ENCODE results near the gene VPS18. TPM values are rescaled to one million over a fixed set of nuclear protein-coding genes. Genes with fewer than 3 reads are reported as not detected.
A peak's percentile ranks its signal among the peaks of the same experiment; 100 is the strongest.
"Not testable (repeated sequence)": the region's sequence is repeated elsewhere in the genome, so short reads cannot be mapped to it uniquely, and the experiment has no call there.

Gene VPS18, protein sequence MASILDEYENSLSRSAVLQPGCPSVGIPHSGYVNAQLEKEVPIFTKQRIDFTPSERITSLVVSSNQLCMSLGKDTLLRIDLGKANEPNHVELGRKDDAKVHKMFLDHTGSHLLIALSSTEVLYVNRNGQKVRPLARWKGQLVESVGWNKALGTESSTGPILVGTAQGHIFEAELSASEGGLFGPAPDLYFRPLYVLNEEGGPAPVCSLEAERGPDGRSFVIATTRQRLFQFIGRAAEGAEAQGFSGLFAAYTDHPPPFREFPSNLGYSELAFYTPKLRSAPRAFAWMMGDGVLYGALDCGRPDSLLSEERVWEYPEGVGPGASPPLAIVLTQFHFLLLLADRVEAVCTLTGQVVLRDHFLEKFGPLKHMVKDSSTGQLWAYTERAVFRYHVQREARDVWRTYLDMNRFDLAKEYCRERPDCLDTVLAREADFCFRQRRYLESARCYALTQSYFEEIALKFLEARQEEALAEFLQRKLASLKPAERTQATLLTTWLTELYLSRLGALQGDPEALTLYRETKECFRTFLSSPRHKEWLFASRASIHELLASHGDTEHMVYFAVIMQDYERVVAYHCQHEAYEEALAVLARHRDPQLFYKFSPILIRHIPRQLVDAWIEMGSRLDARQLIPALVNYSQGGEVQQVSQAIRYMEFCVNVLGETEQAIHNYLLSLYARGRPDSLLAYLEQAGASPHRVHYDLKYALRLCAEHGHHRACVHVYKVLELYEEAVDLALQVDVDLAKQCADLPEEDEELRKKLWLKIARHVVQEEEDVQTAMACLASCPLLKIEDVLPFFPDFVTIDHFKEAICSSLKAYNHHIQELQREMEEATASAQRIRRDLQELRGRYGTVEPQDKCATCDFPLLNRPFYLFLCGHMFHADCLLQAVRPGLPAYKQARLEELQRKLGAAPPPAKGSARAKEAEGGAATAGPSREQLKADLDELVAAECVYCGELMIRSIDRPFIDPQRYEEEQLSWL
- total RNA-seq (2014; rRNA removed; shearing (Covaris generic)): 51.4 and 57.3 TPM in 2 replicates

DNA sequence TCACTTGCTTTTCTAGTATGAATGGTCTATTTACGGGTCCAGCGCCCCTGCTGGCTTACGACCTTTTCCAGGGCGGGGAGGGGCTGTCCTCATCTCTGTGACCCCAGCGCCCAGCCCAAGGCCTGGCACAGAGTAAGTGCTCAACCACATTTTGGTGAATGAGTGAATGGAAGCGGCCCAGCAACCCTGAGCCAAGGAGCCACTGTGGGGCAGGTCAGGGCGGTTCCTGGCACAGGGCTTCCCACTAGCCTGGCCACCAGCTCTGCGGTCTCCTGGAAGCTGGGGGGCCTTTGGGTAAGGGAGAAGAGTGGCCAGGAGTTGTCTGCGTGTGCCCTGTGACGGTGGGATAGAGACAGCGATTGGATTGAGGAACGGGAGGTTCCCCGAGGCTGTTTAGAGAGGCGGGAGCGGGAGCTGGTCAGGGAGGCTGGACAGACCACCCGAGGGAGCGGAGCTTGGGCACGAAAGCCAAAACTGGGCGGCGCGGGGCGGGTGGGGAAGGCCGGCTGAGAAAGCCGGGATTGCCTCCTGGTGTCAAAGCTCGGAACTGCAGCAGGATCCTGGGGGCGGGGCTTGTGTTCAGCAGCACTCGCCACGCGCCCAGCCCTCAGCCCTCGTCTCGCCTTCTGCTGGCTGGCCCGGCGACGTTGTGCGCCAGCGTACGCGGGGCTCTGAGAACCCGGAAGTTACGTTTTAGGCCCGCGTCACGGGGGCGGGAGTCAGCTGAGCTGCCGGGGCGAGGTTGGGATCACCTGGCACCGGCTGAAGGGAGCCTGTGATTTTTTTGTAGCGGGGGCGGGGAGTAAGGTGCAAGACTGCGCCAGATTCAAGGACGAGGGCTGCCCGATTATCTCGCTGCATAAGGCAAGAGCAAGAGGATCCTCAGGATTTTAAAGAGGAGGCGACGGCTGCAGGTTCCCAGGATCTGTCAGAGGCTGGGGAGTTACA is at the start of gene VPS18:
VPS18 (plus strand) TSS at position 718 of the 948 bp plus-strand sequence. CDS start 319 bp downstream, outside the sequence.
- DNase-seq (ENCODE audit: low spot score): peak; percentile 99
- in situ Hi-C loops (cut with HindIII; ENCODE audit: low sequenced_read_pairs): no loop called here

DNA sequence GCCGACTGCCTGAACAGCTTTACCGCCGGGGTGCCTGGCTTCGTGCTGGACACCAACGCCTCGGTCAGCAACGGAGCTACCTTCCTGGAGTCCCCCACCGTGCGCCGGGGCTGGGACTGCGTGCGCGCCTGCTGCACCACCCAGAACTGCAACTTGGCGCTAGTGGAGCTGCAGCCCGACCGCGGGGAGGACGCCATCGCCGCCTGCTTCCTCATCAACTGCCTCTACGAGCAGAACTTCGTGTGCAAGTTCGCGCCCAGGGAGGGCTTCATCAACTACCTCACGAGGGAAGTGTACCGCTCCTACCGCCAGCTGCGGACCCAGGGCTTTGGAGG is 49.6 kb upstream of the VPS18 start:
- in situ Hi-C loops (cut with HindIII; ENCODE audit: low sequenced_read_pairs): no loop called here
- DNase-seq (ENCODE audit: low spot score): peak; percentile 29

DNA sequence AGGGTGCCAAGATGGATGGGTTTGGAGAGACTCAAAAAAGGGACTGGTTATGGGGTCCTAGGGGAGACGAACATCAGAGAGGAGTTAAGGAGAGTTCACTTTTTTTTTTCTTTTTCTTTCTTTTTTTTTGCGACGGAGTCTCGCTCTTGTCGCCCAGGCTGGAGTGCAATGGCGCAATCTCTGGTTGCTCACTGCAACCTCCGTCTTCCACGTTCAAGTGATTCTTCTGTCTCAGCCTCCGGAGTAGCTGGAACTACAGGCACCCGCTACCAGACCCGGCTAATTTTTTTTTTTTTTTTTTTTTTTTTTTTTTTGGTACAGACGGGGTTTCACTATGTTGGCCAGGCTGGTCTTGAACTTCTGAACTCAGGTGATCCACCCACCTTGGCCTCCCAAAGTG is 49.2 kb upstream of the VPS18 start:
- in situ Hi-C loops (cut with HindIII; ENCODE audit: low sequenced_read_pairs): no loop called here
- DNase-seq (ENCODE audit: low spot score): no peak

DNA sequence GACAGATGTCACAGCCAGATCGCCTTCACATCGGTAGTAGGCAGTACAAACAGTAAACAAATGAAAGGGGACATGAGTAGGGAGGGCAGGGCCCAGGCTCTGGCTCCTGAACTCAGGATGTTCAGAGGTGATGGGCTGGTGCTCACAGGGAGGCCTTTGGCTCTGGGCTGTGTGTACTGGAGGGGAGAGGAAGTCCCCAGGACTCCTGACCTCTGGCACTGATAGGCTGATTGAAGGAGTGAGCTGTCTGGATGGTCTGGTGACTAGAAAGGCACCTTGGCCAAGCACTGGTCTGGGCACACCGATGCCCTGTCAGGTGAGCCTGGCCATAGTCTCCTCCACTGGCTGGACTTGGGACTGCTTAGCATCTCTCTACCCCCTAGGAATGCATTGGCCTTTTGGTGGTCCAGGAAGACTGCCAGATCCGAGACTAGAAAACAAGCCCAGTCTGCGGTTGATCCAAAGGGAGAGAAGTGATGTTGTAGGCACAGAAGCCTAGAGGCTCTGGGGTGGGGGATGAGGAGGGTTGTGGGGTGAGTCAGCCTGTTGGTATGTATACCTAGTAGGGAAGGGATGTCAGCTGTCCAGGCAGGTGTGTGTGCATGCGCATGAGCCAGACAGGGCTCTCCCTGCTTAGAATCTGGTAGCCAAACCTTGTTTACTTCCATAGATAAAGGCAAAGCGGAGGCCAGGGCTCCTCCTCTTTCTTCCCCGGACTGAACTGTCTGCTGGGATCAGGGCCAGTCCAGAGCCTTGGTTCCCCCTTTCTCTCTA is 48.6 kb upstream of the VPS18 start:
- in situ Hi-C loops (cut with HindIII; ENCODE audit: low sequenced_read_pairs): no loop called here
- peak; percentile 6 for DNase-seq (ENCODE audit: low spot score)

DNA sequence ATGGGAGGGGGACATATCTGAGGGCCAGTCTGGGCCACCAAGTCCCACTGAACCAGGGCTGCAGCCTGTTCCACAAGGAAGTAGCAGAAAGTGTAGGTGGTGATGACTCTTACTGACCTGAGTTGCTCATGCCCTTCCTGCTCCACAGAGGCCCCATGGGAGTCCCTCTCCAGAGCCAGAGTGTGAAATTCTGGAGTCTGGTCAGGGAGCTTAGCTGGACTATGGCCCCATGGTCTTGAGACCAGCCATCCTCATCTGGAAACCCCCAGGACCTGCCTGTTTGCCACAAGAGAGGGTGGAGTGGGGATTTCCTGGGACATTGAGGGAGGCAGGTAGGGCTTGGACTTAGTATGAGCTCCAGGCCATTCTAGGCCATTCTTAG is 47.4 kb upstream of the VPS18 start:
- in situ Hi-C loops (cut with HindIII; ENCODE audit: low sequenced_read_pairs): no loop called here

DNA sequence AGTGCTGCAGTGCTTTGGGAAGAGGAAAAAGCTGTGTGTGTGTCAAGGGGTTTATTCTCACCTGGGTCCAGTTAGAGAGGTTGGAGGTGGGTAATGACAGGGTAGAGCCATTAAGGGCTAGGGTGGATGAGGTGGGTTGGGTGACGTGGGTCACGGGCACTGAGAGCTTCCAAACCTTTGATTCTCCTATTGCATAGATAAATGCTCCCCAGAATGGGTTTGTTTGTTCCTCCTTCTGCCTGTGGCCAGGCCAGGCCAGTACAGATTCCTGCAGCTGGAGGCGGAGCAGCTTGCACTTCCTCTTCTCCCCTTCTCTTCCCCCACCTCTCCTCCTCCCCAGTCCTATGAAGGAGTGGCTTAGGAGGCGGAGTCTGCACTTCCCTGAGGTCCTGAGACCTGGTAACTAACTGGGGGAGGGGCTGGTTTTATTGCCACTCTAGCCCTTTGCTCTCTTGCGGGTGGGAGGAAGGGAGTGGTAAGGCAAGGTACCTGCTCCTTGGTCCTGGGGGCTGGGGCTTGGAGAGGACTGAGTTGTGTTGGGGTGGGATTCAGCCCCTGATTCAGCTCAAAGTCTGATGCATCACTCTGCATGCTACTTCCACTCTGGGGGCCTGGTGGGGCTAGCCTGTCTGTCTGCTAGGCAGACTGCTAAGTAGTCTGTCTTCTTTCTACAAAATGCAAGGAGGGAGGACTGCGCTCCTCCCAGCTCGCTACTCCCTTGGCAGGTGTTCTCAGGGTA is 46.9 kb upstream of the VPS18 start:
- peak; percentile 36 for DNase-seq (ENCODE audit: low spot score)
- in situ Hi-C loops (cut with HindIII; ENCODE audit: low sequenced_read_pairs): no loop called here

More for the DNA sequence above, 47.4 kb upstream of the VPS18 start:
- DNase-seq (ENCODE audit: low spot score): no peak

DNA sequence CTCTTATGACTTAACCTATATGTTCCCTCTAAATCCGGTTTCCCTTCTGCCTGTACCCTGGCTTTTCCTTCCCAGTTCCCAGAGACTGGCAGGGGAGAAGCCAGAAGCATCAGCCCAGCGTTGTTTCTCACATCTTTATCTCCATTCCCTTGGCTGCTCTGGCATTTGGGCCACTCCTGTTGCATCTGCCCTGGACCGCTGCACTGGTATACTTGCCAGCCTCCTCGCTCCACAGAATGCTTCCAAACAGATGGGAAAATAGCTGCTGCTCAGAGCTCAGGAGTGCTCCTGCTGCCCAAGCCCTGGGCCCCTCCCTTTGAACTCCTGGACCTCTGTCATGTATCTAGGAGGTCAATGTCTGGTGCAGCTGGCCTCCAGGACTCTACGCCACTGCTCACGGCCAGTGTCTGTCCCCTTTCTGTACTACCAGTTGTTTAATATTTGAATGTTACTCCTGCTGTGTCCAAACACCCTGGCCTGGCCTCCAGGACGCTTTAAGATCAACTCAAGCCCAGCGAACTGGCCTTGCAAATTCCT is 43.6 kb upstream of the VPS18 start:
- in situ Hi-C loops (cut with HindIII; ENCODE audit: low sequenced_read_pairs): no loop called here
- no peak for DNase-seq (ENCODE audit: low spot score)

DNA sequence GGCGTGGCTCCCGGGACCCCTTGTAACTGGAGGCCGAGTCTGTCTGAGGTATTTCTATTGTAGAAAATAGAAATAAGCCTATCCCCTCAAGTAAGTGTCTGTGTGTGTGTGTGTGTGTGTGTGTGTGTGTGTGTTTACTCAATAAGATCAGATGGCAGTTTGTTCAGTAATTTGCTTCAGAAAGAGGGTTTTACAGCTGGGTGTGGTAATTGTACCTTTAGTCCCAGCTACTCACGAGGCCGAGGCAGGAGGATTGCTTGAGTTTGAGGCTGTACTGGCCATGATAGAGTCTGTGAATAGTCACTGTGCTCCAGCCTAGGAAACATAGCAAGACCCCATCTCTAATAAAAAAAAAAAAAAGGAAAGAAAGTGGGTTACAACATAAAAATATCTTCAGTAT is 41.7 kb upstream of the VPS18 start:
- in situ Hi-C loops (cut with HindIII; ENCODE audit: low sequenced_read_pairs): no loop called here

DNA sequence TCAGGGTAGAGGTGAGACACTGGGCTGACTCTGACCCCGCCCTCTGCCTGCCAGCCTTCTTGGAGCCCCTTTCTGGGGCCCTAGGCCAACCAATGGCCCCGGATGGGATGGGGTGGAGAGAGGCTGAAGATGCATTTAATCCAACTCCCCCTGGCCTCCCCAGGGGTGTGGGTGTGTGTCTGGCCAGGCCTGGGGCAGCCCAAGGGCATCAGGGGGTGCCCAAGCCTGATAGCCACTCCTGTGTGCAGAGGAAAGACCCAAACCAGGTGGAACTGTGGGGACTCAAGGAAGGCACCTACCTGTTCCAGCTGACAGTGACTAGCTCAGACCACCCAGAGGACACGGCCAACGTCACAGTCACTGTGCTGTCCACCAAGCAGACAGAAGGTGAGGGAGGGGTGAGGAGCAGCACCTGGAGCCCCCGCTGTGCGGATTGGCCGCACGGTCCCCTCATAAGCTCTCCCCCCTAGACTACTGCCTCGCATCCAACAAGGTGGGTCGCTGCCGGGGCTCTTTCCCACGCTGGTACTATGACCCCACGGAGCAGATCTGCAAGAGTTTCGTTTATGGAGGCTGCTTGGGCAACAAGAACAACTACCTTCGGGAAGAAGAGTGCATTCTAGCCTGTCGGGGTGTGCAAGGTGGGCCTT is 40.9 kb upstream of the VPS18 start:
- no peak for DNase-seq (ENCODE audit: low spot score)
- in situ Hi-C loops (cut with HindIII; ENCODE audit: low sequenced_read_pairs): no loop called here

More for the DNA sequence above, 41.7 kb upstream of the VPS18 start:
- DNase-seq (ENCODE audit: low spot score): no peak

DNA sequence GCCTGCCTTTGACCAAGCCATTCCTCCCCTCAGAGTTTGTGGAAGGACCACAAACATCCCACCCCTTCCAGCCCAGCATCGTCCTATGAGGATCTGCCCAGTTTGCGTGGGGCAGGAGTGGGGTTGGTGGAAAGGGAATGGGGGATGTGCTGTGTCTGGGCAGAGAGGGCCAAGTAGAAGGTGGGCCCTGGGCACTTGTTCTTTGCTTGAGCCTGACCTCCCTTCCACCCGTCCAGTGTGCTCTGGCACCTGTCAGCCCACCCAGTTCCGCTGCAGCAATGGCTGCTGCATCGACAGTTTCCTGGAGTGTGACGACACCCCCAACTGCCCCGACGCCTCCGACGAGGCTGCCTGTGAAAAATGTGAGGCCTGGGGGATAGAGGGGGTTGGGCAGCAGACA is 40.1 kb upstream of the VPS18 start:
- in situ Hi-C loops (cut with HindIII; ENCODE audit: low sequenced_read_pairs): no loop called here
- DNase-seq (ENCODE audit: low spot score): no peak

DNA sequence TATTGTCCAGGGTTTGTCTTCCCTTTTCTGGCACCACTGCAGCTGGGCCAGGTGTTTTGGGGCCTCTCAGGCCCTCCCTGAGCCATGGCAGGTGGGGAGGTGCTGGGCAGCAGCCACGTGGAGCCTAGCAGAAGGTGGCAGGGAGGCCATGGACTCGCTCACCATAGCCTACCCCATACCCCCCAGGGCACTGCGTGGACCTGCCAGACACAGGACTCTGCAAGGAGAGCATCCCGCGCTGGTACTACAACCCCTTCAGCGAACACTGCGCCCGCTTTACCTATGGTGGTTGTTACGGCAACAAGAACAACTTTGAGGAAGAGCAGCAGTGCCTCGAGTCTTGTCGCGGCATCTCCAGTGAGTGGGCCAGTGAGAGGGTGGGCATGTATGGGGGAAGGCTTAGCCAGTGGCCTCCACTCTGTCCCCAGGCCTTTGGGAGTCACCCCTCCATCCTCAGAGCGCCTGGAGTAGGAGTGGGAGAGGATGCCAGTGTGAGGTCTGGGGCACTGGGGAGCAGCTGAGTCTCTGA is 38.5 kb upstream of the VPS18 start:
- in situ Hi-C loops (cut with HindIII; ENCODE audit: low sequenced_read_pairs): no loop called here

DNA sequence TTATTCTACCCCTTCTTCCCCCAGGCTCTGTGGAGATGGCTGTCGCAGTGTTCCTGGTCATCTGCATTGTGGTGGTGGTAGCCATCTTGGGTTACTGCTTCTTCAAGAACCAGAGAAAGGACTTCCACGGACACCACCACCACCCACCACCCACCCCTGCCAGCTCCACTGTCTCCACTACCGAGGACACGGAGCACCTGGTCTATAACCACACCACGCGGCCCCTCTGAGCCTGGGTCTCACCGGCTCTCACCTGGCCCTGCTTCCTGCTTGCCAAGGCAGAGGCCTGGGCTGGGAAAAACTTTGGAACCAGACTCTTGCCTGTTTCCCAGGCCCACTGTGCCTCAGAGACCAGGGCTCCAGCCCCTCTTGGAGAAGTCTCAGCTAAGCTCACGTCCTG is 37.5 kb upstream of the VPS18 start:
- DNase-seq (ENCODE audit: low spot score): no peak
- in situ Hi-C loops (cut with HindIII; ENCODE audit: low sequenced_read_pairs): no loop called here

More for the DNA sequence above, 38.5 kb upstream of the VPS18 start:
- DNase-seq (ENCODE audit: low spot score): no peak

DNA sequence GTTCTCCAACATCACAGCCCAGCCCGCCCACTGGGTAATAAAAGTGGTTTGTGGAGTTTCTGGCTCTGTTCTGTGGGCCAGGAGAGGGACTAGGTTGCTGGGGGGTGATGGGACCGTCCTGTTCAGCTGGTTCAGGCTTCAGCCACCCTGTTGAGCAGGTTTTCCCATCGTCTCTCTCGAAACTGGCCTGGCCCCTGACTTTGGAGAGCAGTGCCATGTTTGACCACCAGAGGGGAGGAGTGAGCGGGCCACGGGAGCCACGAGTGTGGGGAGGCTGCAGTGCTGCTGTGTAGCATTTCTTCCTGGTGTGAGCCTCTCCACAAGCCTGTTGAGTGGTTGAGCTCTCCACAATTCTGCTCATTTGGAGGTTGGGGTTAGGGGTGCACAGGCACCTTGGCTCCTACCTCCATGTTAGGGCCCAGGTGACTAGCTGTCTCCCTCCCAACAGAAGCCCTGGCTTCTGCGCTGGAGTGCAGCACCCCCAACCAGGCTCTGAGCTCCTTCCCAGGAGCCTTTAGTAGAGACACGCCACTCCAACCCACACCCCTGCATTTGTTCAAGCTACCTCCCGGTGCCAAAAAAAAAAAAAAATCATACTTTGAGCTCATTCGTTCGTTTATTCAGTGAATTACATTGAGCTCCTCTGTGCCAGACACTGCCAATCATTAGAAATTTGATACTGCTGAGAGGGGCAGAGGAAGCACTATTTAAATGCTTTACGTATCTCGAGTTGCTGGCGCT is 36.5 kb upstream of the VPS18 start:
- DNase-seq (ENCODE audit: low spot score): peak; percentile 70
- in situ Hi-C loops (cut with HindIII; ENCODE audit: low sequenced_read_pairs): no loop called here

DNA sequence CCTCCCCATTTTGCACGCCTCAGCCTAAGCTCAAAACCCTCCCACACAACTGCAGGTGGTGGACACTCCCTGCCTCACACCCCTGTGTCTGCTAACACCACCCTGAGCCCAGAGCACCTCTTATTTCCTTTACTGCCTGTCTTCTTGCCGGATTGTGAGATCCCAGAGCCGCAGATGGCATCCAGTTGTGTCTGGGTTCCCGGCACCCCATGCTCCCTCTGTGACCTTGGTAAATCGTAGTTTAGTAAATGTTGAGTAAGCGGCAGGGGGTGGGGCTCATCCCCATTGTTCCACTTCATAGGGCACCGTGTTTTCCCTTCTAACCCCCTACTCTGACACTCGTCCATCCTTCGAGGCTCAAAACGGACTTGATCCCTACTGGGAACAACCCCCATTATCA is 35.5 kb upstream of the VPS18 start:
- no peak for DNase-seq (ENCODE audit: low spot score)
- in situ Hi-C loops (cut with HindIII; ENCODE audit: low sequenced_read_pairs): no loop called here

DNA sequence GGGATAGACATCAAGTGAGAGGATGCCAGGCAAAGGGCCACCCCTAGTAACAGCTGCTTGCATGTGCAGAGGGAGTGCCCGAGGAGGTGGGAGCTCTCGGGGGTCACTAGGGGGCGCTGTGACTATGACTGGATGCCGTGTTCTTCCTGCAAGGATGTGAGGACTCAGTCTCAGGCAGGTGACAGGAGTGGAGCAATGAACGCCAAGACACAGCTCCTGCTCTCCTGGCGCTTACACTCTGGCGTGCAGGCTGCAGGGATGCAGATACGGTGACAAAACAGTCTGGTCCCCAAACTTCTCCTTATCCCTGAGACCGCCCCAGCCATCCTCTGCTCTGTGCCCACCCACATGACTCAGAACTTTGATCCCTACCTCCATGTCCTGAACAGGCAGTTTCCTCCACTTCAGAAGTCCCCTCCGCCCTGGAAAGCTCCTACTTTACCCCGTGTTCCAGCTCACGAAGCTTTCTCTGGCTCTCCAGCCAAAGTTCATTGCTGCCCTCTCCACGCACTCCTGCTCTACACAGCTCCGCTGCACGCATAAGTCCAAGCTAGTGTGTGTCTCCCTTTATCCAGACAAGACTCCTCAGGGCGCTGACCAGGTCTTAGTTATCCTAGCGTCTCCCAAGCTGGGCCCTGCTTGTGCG is 34.9 kb upstream of the VPS18 start:
- in situ Hi-C loops (cut with HindIII; ENCODE audit: low sequenced_read_pairs): no loop called here

DNA sequence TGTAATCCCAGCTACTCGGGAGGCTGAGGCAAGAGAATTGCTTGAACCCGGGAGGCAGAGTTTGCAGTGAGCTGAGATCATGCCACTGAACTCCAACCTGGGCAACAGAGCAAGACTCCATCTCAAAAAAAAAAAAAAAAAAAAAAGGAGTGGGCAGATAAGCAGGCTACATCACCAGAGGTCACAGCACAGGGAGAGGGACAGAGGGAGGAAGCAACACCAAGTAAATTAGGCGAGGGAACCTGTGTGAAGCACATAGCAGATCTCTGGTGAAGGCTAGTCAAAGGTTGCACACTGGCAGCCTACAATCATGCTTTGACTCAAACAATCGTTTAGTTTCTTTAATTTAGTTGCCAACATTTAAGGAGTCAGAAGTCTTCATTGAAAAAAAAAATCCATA is 33.1 kb upstream of the VPS18 start:
- DNase-seq (ENCODE audit: low spot score); in situ Hi-C loops (cut with HindIII; ENCODE audit: low sequenced_read_pairs): not testable (repeated sequence)

More for the DNA sequence above, 34.9 kb upstream of the VPS18 start:
- peak; percentile 75 for DNase-seq (ENCODE audit: low spot score)

All from G401 (cell line).